ENCODE data around the gene TFF3.

- TF ChIP-seq EZH2 (IDR thresholded peaks at IDR 0.05; ENCODE audit: insufficient read depth, poor library complexity, severe bottlenecking): no peak
- no peak for TF ChIP-seq EZH2phosphoT487 (IDR thresholded peaks at IDR 0.05; ENCODE audit: insufficient read depth, low read depth)
Observed at GRCh38 chr21:42269386-42269785, 45.8 kb downstream of the TFF3 start.
